ENCODE measurements around the gene NRP1.

DNA sequence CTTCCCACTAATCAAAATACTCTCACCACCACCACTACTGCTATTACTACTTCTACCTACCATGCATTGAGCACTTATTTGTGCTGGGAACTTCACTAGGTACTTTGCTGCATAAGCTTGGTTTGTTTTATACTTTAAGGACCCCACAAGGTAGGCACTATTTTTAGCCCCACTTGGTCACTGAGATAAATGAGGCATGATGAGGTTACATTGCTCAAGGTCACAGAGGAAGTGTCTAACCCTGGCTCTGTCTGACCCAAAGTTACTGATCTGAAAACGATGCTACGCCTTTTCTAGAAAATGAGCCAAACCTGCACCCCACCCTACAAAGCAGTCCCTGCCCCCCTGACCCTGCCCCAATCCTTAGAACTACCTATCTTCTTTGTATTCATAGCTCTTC is 35.6 kb downstream of the NRP1 start:
- TF ChIP-seq, protein P1, sequence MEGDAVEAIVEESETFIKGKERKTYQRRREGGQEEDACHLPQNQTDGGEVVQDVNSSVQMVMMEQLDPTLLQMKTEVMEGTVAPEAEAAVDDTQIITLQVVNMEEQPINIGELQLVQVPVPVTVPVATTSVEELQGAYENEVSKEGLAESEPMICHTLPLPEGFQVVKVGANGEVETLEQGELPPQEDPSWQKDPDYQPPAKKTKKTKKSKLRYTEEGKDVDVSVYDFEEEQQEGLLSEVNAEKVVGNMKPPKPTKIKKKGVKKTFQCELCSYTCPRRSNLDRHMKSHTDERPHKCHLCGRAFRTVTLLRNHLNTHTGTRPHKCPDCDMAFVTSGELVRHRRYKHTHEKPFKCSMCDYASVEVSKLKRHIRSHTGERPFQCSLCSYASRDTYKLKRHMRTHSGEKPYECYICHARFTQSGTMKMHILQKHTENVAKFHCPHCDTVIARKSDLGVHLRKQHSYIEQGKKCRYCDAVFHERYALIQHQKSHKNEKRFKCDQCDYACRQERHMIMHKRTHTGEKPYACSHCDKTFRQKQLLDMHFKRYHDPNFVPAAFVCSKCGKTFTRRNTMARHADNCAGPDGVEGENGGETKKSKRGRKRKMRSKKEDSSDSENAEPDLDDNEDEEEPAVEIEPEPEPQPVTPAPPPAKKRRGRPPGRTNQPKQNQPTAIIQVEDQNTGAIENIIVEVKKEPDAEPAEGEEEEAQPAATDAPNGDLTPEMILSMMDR (IDR thresholded peaks at IDR 0.05 in 4 of 5, conservative IDR thresholded peaks at IDR 0.05 in 1 of 5) = no peak
- no peak for TF ChIP-seq POLR2A (IDR thresholded peaks at IDR 0.05)
